PC-3 (cell line): Measurements from ENCODE around the gene A4GALT. TPM values are rescaled to one million over a fixed set of nuclear protein-coding genes. Genes with fewer than 3 reads are reported as not detected.

Experiments used
- ATAC-seq: fragments of 200-7000 bp; cut with Tn5 transposase; 2 replicates; pipeline ENCODE4 v1.9.1; 2020; ENCODE audit warnings: mild to moderate bottlenecking, moderate library complexity
- BruUV-seq: library from RNA; stranded (reverse); fragments of 400-500 nt; replicated peaks from 2 replicates; lab custom pipeline; 2021; lab: Mats Ljungman, UMichigan
- CTCF ChIA-PET: fragments of 300-600 bp; sonication (Branson Sonifier 250); formaldehyde crosslinking; loops from one replicate; lab custom pipeline; 2022; ENCODE audit warnings: antibody characterized with exemption; lab: Charles Lee
- POLR2A ChIA-PET: fragments of 300-600 bp; sonication (Branson Sonifier 250); formaldehyde crosslinking; loops from one replicate; lab custom pipeline; 2022; ENCODE audit warnings: antibody characterized with exemption; ENCODE audit not compliant: unreplicated experiment; lab: Charles Lee
- DNase-seq: peaks from one replicate; pipeline ENCODE4 v3.0.0-alpha.2; 2015
- H2AFZ ChIP-seq: fragments of 300-600 bp; sonication (generic); 2 replicates; pipeline ENCODE4 v1.6.0; 2016; ENCODE audit warnings: antibody characterized with exemption, low read length
- H3F3A ChIP-seq: fragments of 300-600 bp; sonication (generic); one replicate; pipeline ENCODE4 v1.6.0; 2017; ENCODE audit warnings: antibody characterized with exemption, low read length, control low read depth, mild to moderate bottlenecking; ENCODE audit not compliant: unreplicated experiment
- H3K27ac ChIP-seq: fragments of 300-600 bp; sonication (generic); 2 replicates; pipeline ENCODE4 v1.5.1; 2016; ENCODE audit warnings: mild to moderate bottlenecking, low read length
- H3K27me3 ChIP-seq: fragments of 300-600 bp; sonication (generic); 2 replicates; pipeline ENCODE4 v1.6.1; 2016; ENCODE audit warnings: low read length, mixed read lengths
- H3K36me3 ChIP-seq: fragments of 300-600 bp; sonication (generic); 2 replicates; pipeline ENCODE4 v1.6.1; 2016; ENCODE audit warnings: low read depth, mixed run types, low read length, mixed read lengths
- H3K4me1 ChIP-seq: fragments of 300-600 bp; sonication (generic); 2 replicates; pipeline ENCODE4 v1.5.1; 2016; ENCODE audit warnings: low read length; ENCODE audit not compliant: insufficient read depth
- H3K4me2 ChIP-seq: fragments of 300-600 bp; sonication (generic); 2 replicates; pipeline ENCODE4 v1.6.0; 2016; ENCODE audit warnings: low read length
- H3K4me3 ChIP-seq: fragments of 300-600 bp; sonication (generic); 2 replicates; pipeline ENCODE4 v1.5.1; 2016; ENCODE audit warnings: mild to moderate bottlenecking, low read length, mixed read lengths
- H3K79me2 ChIP-seq: fragments of 300-600 bp; sonication (generic); 2 replicates; pipeline ENCODE4 v1.6.1; 2017; ENCODE audit warnings: low read length, mixed read lengths
- H3K9ac ChIP-seq: fragments of 300-600 bp; sonication (generic); 2 replicates; pipeline ENCODE4 v1.6.0; 2016; ENCODE audit warnings: mild to moderate bottlenecking, low read length
- H3K9me2 ChIP-seq: fragments of 300-600 bp; sonication (generic); replicated peaks from 2 replicates; pipeline ENCODE4 v1.6.1; 2016; ENCODE audit warnings: mixed run types, low read length, mixed read lengths
- H3K9me3 ChIP-seq: fragments of 300-600 bp; sonication (generic); 2 replicates; pipeline ENCODE4 v1.6.1; 2016; ENCODE audit warnings: low read length, mixed read lengths
- H4K20me1 ChIP-seq: fragments of 300-600 bp; sonication (generic); 2 replicates; pipeline ENCODE4 v1.6.1; 2016; ENCODE audit warnings: low read length, mixed read lengths
- CTCF ChIP-seq: fragments of 300-600 bp; sonication (generic); conservative IDR thresholded peaks from 2 replicates; pipeline ENCODE4 v1.5.1; 2017; ENCODE audit warnings: antibody characterized with exemption, low read depth, mild to moderate bottlenecking, low read length
- EZH2 ChIP-seq: fragments of 300-600 bp; sonication (generic); IDR thresholded peaks from one replicate; pipeline ENCODE4 v1.6.1; 2017; ENCODE audit warnings: antibody characterized with exemption, mild to moderate bottlenecking, low read length; ENCODE audit not compliant: unreplicated experiment
- EZH2phosphoT487 ChIP-seq: fragments of 300-600 bp; sonication (generic); IDR thresholded peaks from 2 replicates; pipeline ENCODE4 v1.6.1; 2018; ENCODE audit warnings: mild to moderate bottlenecking, antibody characterized with exemption, low read length, borderline replicate concordance
- intact Hi-C: fragments of 100-400 bp; cut with micrococcal nuclease; formaldehyde crosslinking; loops from 2 replicates; pipeline ENCODE4 v1.9.0; 2023
- total RNA-seq: library from RNA; depleted of rRNA; stranded (reverse); fragments of >200 nt; gene quantifications from 2 replicates; pipeline ENCODE4 v1.2.3, GENCODE V29; 2014

A4GALT gene
- total RNA-seq, 1 experiment from 2014 or later, result 3.2 TPM

- DNase-seq, result no peak
- intact Hi-C loops, result no loop called here
- no peak overlapping the region for H3K4me2 ChIP-seq
- no peak overlapping the region for H3K9ac ChIP-seq
- POLR2A ChIA-PET, result no interaction called here
- no peaks in the 10 kb centered on the region for H3F3A ChIP-seq
- H3K4me3 ChIP-seq, result no peak overlapping the region
- no peaks in the 10 kb centered on the region for H3K79me2 ChIP-seq
- H3K27me3 ChIP-seq, result peaks cover 3% of the 10 kb centered on the region
- no TSS peak for BruUV-seq
- H3K27ac ChIP-seq, result no peak overlapping the region
- no peak for ATAC-seq
- no peaks in the 10 kb centered on the region for H3K36me3 ChIP-seq
- H3K9me2 ChIP-seq, result no peaks in the 10 kb centered on the region
- no peaks in the 10 kb centered on the region for H3K9me3 ChIP-seq
- no peaks in the 10 kb centered on the region for H4K20me1 ChIP-seq
- TF ChIP-seq EZH2 (no peak), EZH2phosphoT487 (no peak), CTCF (no peak)
- H3K4me1 ChIP-seq, result no peaks in the 10 kb centered on the region
- CTCF ChIA-PET, result no interaction called here
- H2AFZ ChIP-seq, result no peak overlapping the region
Measured at GRCh38 chr22:42716221-42716620, 4.4 kb downstream of the A4GALT start.

- ATAC-seq (no peak), DNase-seq (no peak)
- H3K27ac ChIP-seq, result no peak overlapping the region
- no TSS peak for BruUV-seq
- no peaks in the 10 kb centered on the region for H3K9me2 ChIP-seq
- no peaks in the 10 kb centered on the region for H3K27me3 ChIP-seq
- H3K79me2 ChIP-seq, result no peaks in the 10 kb centered on the region
- no peaks in the 10 kb centered on the region for H3K4me1 ChIP-seq
- ChIA-PET CTCF (no interaction called here), POLR2A (no interaction called here)
- intact Hi-C loops, result no loop called here
- no peaks in the 10 kb centered on the region for H3K9me3 ChIP-seq
- no peak overlapping the region for H2AFZ ChIP-seq
- TF ChIP-seq EZH2, result no peak
- no peak for TF ChIP-seq EZH2phosphoT487
- TF ChIP-seq CTCF, result no peak
- no peaks in the 10 kb centered on the region for H4K20me1 ChIP-seq
- no peak overlapping the region for H3K4me2 ChIP-seq
- no peaks in the 10 kb centered on the region for H3F3A ChIP-seq
- no peak overlapping the region for H3K9ac ChIP-seq
- H3K4me3 ChIP-seq, result no peak overlapping the region
- no peaks in the 10 kb centered on the region for H3K36me3 ChIP-seq
Measured at GRCh38 chr22:42714768-42715390, 5.8 kb downstream of the A4GALT start.

- no peaks in the 10 kb centered on the region for H3K79me2 ChIP-seq
- no peaks in the 10 kb centered on the region for H3K4me1 ChIP-seq
- POLR2A ChIA-PET, result no interaction called here
- H3K4me2 ChIP-seq, result no peak overlapping the region
- H3K27me3 ChIP-seq, result no peaks in the 10 kb centered on the region
- H3K9ac ChIP-seq, result no peak overlapping the region
- H3K4me3 ChIP-seq, result no peak overlapping the region
- ATAC-seq, result no peak
- H3K9me3 ChIP-seq, result no peaks in the 10 kb centered on the region
- H4K20me1 ChIP-seq, result no peaks in the 10 kb centered on the region
- no peaks in the 10 kb centered on the region for H3K36me3 ChIP-seq
- H3K9me2 ChIP-seq, result no peaks in the 10 kb centered on the region
- H3F3A ChIP-seq, result no peaks in the 10 kb centered on the region
- DNase-seq, result no peak
- no peak overlapping the region for H2AFZ ChIP-seq
- TF ChIP-seq EZH2phosphoT487 (no peak), EZH2 (no peak), CTCF (no peak)
- CTCF ChIA-PET, result no interaction called here
- H3K27ac ChIP-seq, result no peak overlapping the region
- BruUV-seq, result no TSS peak
- intact Hi-C loops, result no loop called here
Measured at GRCh38 chr22:42714308-42714707, 6.4 kb downstream of the A4GALT start.
